Activated gamma-delta T cell treated with anti-CD3 and anti-CD28 coated beads, Interleukin-2, amount 50 U/mL, for 16 hours (primary cell): Measurements from ENCODE around the gene NAT8L.
"Not testable (repeated sequence)": the region's sequence is repeated elsewhere in the genome, so short reads cannot be mapped to it uniquely, and the experiment has no call there.

Source experiments
- DNase-seq: peaks from one replicate; pipeline ENCODE4 v3.0.0-alpha.2; 2020; ENCODE audit warnings: low read depth

The NAT8L gene, protein sequence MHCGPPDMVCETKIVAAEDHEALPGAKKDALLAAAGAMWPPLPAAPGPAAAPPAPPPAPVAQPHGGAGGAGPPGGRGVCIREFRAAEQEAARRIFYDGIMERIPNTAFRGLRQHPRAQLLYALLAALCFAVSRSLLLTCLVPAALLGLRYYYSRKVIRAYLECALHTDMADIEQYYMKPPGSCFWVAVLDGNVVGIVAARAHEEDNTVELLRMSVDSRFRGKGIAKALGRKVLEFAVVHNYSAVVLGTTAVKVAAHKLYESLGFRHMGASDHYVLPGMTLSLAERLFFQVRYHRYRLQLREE

DNA sequence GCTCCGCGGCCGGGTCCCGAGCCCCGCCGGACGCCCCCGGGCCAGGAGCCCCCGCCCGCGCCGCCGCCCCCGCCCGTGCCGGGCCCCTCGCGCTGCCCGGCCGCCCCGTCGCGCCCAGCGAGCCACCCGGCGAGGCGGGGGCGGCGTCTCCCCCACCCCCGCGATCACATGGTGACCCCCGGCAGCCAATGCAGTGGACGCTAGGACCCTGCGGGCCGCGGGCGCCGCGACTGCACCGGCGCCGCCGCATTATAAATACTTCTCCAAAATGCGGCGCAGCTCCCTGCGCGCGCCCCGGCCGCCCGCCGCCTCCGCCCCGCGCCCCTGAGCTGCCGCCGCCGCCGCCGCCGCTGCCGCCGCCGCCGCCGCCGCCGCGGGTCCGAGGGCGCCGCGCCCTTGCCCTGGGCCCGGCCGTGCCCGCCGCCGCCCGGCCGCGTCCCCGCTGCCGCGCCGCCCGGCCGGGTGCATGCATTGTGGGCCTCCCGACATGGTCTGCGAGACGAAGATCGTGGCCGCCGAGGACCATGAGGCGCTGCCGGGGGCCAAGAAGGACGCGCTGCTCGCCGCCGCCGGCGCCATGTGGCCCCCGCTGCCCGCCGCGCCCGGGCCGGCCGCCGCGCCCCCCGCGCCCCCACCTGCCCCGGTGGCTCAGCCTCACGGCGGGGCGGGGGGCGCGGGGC lies at the start of gene NAT8L:
NAT8L (plus strand) TSS at position 282 of the 680 bp plus-strand sequence; CDS start at position 467, 185 bp downstream.
- no peak for DNase-seq

DNA sequence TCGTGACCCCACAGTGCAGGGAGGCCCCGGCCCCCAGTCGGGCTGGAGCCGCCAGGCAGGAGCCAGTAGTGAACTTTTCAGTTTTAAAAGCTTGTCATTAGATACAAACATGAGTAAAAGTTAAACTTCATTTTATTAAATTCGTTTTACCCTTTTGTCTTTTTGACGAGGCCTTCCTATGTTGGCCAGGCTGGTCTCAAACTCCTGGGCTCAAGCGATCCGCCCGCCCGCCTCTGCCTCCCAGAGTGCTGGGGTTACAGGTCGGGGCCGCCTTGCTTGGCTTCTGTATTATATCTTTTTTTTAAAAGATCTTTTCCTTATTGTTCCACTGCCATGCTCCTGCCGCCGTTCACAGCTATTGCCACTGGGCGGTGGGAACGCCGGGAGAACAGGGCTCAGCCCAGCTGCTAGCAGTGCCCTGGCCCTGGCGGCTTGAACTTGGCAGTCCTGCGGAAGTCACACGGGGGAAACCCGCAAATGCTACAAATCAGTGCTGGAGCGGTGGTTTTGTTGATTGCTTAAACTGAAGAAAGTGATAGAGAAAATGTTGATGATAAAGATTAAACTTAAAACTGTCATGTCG lies 49.4 kb upstream of the NAT8L start:
- peak; percentile 31 for DNase-seq

DNA sequence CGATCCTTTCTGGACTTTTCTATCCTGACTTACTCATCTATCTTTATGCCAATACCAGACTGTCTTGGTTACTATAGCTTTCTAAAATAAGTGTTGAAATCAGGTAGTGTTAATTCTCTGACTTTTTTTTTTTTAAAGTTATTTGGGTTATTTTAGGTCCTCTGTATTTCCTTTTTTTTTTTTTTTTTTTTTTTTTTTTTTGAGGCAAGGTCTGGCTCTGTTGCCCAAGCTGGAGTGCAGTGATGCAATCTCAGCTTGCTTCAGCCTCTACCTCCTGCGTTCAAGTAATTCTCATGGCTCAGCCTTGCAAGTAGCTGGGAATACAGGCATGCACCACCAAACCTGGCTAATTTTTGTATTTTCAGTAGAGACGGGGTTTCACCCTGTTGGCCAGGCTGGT lies 47.5 kb upstream of the NAT8L start:
- DNase-seq, result no peak

DNA sequence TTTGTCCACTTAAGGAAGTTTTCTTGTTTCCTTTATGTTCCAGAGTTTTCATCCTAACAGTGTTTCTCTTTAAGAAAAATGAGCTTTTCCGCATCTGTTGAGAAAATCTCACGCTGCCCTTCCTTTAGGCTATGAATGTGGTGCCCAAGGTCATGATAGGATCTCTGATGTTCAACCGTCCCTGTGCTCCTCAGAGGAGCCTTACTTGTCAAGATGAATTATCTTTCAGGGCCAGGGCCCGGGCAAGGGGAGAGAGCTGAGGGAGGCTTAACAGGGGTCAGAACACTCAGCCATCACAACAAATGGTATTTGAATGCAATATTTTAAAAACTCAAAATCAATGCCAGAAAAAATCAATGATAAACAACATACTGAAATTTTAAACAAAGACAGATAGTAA lies 44.1 kb upstream of the NAT8L start:
- DNase-seq, result no peak

DNA sequence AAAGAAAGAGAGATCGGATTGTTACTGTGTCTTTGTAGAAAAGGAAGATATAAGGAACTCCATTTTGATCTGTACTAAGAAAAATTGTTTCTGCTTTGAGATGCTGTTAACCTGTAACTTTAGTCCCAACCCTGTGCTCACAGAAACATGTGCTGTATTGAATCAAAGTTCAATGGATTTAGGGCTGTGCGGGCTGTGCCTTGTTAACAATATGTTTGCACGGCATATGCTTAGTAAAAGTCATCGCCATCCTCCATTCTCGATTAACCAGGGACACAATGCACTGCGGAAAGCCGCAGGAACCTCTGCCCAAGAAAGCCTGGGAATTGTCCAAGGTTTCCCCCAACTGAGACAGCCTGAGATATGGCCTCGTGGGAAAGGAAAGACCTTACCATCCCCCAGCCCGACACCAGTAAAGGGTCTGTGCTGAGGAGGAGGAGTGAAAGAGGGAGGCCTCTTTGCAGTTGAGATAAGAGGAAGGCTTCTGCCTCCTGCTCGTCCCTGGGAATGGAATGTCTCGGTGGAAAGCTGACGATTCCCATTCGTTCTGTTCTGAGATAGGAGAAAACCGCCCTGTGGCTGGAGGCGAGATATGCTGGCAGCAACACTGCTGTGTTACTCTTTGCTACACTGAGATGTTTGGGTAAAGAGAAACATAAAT lies 37.6 kb upstream of the NAT8L start:
- not testable (repeated sequence) for DNase-seq

DNA sequence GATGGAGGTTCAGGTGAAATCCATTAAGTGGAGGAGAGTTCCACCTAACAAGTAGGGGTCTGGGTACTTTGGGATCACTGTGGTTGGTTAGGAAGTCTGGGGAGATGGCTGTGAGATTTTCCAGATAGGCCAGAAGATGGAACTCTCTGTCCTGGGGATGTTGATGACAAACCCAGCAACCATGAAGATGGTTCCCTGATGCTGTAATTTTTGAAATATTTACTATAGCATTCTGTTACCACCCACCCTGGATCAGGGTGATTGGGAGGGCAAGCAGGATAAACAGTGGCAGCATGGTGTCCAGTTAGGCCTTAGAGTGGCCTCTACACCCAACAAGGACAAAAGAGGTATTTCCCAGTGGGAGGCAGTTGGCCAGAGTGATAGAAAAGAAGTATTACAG lies 34.4 kb upstream of the NAT8L start:
- no peak for DNase-seq

DNA sequence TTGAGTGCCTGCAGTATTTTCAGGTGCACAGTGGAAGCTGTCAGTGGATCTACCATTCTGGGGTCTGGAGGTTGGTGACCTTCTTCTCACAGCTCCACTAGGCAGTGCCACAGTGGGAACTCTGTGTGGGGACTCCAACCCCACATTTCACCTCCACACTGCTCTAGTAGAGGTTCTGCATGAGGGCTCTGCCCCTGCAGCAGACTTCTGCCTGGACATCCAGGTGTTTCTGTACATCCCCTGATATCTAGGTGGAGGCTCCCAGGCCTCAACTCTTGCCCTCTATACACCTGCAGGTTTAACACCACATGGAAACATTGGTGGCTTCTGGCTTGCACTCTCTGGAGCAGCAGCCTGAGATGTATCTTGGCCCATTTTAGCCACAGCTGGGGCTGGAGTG lies 33.3 kb upstream of the NAT8L start:
- DNase-seq, result no peak

DNA sequence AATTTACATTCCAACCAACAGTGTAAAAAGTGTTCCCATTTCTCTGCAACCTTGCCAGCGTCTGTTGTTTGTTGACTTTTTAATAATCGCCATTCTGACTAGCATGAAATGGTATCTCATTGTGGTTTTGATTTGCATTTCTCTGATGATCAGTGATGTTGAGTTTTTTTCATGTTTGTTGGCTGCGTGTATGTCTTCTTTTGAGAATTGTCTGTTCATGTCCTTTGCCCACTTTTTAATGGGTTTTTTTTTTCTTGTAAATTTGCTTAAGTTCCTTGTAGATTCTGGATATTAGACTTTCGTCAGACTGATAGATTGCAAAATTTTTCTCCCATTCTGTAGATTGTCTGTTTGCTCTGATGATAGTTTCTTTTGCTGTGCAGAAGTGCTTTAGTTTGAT lies 32.0 kb upstream of the NAT8L start:
- not testable (repeated sequence) for DNase-seq

DNA sequence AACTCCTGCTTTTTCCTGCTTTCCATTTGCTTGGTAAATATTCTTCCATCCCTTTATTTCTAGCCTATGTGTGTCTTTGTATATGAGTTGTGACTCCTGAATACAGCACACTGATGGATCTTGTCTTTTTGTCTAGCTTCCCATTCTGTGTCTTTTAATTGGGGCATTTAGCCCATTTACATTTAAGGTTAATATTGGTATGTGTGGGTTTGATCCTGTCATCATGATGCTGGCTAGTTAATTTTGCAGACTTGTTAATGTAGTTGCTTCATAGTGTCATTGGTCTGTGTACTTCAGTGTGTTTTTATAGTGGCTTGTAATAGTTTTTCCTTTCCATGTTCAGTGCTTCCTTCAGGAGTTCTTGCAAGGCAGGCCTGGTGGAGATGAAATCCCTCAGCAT lies 28.0 kb upstream of the NAT8L start:
- DNase-seq, result not testable (repeated sequence)

DNA sequence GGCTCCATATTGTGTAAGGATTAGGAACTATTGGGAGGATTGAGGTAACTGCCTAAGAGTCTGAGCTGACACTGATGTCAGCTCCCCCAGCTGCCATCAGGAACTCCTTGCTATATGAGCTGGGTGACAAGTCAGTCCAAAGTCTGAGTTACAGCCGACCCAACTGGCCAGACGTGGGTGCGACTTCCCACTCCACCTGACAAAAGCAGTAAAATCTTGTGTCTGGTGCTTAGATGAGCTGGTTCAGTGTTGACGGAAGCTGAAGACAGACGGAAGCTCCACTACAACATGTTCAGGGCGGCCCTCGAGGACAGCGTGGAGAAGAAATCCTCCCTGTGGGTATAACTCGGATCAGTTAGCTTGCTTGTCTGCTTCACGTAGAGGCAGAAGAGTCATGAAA lies 22.8 kb upstream of the NAT8L start:
- no peak for DNase-seq

DNA sequence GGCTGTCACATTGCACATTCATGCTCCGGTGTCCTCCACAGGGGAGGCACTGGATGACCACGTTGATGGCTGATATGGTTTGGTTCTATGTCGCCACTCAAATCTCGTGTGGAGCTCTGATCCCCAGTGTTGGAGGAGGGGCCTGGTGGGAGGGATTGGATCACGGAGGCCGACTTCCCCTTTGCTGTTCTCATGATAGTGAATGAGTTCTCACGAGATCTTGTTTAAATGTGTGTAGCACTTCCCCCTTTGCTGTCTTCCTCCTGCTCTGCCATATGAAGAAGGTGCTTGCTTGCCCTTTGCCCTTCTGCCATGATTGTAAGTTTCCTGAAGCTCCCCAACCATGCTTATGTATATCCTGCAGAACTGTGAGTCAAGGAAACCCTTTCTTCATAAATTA lies 22.3 kb upstream of the NAT8L start:
- DNase-seq, result no peak

DNA sequence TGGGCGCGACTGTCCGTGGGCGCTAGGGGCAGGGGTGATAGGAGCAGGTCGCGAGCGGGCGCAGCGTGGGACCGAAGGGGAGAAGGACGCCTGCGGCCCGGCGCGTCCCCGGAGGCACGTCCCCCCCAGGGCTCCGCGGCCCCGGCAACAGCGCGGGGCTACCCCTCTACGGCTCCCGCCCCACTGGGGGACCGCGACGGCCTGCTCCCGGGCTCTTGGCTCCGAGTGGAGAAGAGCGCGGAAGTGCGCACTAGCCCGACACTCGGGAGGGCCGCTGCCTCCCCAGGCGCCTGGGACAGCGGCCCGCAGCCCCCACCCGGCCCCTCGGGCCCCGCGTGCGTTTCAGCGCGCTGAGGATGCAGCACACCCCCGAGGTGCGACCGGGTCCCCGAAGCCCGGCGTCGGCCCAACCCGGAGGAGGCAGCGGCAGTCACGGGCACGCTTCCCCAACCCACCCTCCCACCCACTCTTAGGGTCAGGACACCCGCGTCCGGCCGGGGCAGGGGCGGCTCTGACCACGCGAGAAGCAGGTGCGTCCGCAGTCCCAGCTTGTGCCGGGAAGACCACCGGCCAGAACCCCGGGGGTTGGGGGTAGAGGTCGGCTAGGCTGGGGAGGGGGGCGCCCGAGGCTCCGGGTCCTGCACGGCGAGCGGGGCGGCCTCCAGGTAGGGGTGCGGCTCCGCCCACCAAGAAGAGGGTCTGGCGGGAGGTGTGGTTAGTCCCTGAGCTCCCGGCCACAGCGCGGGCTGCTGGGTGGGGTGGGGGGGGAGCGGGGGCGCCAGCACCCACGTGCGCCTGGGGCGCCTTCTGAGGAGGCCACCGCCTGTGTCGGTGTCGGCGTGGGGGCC lies 18.5 kb upstream of the NAT8L start:
- no peak for DNase-seq

DNA sequence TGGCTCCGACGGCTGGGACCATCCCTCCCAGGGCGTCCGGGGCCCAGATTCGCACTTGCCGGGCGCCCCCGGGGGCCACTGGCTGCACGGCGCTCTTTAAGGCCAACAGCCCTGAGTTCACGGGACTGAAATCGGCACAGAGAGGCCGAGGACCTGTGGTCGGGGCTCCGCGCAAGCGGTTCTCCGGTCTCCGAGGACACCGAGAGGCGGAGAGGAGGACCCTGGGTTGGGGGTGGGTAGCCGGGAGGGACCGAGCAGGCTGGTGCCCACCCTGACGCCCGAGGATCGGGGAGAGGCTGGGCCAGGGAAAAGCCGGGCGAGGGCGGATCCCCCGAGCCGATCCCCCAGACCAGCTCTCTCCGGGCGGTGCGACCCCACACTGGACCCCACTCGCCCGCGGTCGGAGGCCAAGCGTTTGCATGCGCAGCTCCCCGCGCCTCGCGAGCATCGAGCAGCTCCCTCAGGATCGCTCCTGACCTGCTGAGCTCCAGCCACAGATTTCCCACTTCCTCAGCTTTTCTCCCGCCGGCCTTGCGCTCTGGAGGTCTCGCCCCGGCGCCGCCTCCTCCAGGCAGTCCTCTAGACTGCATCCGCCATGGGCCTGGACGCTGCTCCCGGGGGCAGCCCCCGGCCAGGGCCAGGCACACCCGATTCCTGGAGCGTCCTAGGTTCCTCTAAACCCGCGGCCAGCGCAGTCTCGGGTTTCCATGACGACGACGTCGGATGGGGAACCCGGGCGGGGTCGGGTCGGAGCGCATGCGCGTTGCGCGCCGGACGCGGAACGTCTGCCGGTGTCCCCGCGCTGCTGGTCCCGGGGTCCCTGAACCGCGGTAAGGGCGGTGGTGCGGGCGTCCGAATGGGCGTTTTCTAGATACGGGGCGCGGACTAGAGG lies 17.6 kb upstream of the NAT8L start:
- DNase-seq, result peak; percentile 72

DNA sequence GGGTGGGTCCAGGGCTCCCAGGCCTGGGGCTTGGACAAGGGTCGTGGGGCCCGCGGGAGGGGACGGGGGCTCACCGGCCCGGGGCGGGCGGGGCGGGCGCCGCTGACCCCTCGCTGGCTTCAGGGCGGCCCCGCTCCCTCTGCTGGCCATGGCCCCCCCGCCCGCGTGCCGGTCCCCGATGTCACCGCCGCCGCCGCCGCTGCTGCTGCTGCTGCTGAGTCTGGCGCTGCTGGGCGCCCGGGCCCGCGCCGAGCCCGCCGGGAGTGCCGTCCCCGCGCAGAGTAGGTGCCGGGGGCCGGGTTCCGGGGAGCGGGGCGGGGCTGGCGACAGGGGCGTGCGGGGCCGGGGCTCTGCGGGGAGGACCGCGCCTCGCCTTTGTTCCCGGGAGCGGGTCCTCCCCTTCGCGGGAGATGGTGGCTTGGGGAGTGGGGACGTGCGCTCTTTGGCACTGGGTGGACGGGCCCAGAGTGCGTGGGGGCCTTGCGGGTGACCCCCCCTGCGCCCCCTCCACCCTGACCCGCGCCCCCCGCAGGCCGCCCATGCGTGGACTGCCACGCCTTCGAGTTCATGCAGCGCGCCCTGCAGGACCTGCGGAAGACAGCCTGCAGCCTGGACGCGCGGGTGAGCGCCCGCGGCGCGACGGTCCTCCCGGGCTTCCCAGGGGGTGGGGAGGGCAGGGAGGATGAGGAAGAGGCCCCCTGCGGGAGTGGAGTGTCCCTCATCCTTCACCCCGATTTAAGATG lies 16.8 kb upstream of the NAT8L start:
- DNase-seq, result no peak

DNA sequence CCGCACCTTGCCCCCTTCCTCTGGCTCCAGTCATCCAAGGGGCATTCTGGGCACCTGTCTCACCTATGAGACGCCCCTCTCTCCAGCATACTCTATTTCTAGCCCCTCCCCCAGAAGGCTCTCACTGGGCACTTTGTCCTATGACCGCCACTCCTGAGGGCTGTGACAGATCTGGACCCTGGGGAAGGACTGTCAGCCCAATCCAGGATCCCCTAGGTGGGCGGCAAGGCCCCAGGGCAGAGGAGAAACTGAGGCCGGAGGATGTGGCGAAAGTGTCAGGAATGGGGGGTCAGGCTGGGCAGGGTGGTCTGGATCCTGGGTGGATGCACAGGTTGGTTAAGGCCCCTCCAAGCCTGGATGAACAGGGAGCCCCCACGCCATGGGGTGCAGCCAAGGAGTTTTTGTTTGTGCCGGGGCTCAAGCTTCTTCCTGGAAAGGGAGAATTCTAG lies 16.2 kb upstream of the NAT8L start:
- no peak for DNase-seq

DNA sequence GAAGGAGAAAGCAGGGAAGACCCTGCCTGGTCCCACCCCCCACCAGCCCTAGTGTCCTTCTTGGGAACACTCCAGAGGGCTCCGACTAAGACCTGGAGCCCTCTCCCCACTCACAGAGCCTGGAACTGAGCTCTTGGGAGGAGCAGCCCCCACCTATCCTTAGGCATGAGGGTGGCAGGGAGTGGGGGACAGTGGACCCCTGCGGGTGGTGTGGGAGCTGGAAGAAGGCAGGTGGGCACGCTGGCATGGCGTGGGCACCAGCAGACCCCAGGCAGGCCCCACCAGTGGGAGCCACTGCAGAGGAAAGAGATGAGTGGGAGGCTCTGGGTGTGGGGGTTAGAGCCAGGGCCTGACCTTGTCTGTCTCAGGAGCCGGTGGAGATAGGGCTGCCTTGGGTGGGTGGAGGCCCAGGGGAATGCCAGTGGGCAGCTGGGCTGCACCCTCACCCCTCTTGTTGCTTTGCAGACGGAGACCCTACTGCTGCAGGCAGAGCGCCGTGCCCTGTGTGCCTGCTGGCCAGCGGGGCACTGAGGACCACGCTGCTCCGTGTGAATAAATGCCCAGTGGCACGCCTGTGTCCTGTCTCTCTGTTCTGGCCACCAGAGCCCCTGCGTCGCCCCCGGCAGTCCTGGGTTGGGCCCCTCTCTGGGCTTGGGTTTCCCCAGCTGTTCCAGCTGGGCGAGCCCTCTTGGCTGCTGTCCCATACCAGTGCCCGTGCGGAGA lies 15.6 kb upstream of the NAT8L start:
- no peak for DNase-seq

DNA sequence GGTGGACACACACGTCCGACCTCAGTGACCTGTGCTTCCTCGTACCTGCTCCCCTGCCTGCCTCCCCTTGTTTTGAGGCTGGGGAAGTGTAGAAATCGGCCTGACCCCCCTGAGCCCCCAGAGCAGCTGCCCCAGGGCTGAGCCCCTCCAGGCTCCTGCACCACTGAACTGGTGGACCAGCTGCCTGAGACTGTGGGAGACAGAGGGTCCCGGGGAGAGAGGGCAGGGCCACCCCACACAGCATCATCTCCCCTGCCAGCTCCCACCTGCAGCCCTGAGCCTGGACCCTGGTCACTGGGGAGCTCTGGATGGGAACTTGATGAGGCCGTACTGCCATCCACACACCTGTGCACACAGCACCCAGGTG lies 15.0 kb upstream of the NAT8L start:
- no peak for DNase-seq

DNA sequence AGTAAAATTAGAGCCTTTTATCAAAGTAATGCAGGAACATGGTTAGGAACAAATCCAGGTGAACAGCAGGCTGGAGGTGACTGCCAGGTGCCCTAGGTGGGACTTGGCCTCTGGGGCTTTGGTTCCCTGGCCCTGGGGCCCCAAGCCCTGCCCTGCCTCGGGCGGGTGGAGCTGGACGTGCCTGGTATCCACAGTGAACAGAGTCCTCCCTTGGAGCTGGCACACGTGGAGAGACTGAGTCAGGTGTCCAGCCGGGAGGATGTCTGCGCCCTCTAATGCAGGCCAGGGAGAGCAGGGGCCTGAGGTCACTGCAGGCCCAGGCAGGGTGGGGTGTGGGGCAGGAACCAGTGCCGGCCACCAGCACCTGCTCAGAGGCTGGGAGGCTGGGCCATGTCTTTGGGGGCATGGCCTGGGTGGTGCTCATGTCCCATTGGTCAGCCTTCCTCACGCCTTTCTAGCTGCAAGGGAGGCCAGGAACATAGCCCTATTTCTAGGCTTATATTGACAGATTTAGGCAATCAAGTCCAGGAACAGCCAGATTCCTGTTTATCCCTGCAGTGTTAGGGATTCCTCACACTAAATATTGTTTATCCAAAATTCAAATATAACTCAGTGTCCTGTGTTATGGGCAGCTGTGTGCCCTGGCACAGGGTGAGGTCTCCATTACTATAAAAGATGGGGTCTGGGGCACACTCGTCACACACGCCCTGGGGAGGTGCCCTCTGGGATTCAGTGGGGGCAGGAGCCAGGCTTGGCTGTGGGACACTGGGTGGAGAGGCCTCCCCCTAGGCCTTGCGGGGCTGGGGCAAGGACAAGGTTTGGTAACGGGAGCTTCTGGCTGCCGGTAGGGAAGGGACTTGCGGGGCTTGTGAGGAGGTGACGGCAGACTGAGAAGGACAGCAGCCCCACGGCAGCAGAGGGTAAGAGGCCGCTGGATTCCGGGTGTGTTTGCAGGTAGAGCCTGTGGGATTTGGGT lies 14.3 kb upstream of the NAT8L start:
- DNase-seq, result no peak
